ENCODE results near the gene MAX.

- TF ChIP-seq CTCF (IDR thresholded peaks at IDR 0.05 in 4 of 5, conservative IDR thresholded peaks at IDR 0.05 in 1 of 5) (no peak), POLR2A (IDR thresholded peaks at IDR 0.05) (no peak)
Measured at GRCh38 chr14:65104791-65105190, 2.5 kb upstream of the MAX start.

All from gastrocnemius medialis (tissue), 4 donors.